ENCODE measurements around the gene NBPF4. TPM values are rescaled to one million over a fixed set of nuclear protein-coding genes. Genes with fewer than 3 reads are reported as not detected.

NBPF4 gene
- total RNA-seq, 1 experiment from 2014 or later = not detected

DNA sequence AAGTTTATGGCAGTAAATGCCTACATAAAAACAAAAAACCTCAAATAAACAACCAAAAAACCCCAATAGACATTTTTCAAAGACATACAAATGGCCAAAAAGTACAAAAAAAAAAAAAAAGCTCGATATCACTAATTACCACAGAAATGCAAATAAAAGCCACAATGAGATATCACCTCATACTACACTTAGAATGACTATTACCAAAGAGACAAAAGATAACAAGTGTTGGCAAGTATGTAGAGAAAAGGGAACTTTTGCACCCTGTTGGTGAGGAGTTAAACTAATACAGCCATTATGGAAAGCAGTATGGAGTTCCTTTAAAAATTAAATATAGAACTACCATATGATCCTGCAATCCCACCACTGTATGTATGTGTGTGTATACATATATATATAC is 64.9 kb downstream of the NBPF4 start:
- BruUV-seq (replicated peaks) = TSS peak; percentile 3
- H3K9me3 ChIP-seq (ENCODE audit: control insufficient read depth, insufficient read depth, low read depth, low read length) = peaks cover 10% of the 10 kb centered on the region; the same call in 1 of the 2 replicates
- DNase-seq (ENCODE audit: low read depth, low spot score) = no peak
- TF ChIP-seq CTCF (IDR thresholded peaks at IDR 0.05) (no peak), TCF7L2 (IDR thresholded peaks at IDR 0.05; ENCODE audit: low read depth, low read length) (no peak), REST (IDR thresholded peaks at IDR 0.05; ENCODE audit: insufficient read depth in 1 of 2, low read depth in 2 of 2, low read length in 1 of 2) (no peak), SIN3A (IDR thresholded peaks at IDR 0.05; ENCODE audit: borderline replicate concordance, insufficient read depth, low read depth, low read length) (no peak), POLR2AphosphoS5 (IDR thresholded peaks at IDR 0.05; ENCODE audit: low read depth, low read length) (no peak)
- no peaks in the 10 kb centered on the region for H3K27me3 ChIP-seq (ENCODE audit: control insufficient read depth, insufficient read depth, low read length)
- no peak overlapping the region for H3K27ac ChIP-seq (ENCODE audit: low read length)
- no peak for ATAC-seq
- intact Hi-C loops (cut with micrococcal nuclease; ENCODE audit: unreplicated experiment) = no loop called here
- no peaks in the 10 kb centered on the region for H3K4me1 ChIP-seq (ENCODE audit: control insufficient read depth, insufficient read depth, low read length)
- ChIA-PET POLR2A (no interaction called here), CTCF (no interaction called here)
- in situ Hi-C loops (cut with HindIII; ENCODE audit: low pct_unique_long_range_greater_than_20kb, low sequenced_read_pairs) = no loop called here
- H3K4me3 ChIP-seq (ENCODE audit: low read depth in 2 of 2, low read length in 2 of 2) = no peak overlapping the region
- peaks cover 4% of the 10 kb centered on the region for H3K36me3 ChIP-seq (ENCODE audit: control insufficient read depth, insufficient read depth, low read length)

Other genes starting within 250 kb of the NBPF4 start
- 31.8 TPM for gene SLC25A24, start 43.7 kb downstream of the NBPF4 start, total RNA-seq (2021; ENCODE audit: unreplicated experiment)
- not detected for gene NBPF6, start 206.3 kb upstream of the NBPF4 start, total RNA-seq (2021; ENCODE audit: unreplicated experiment)